ENCODE measurements around the gene VTA1. TPM values are rescaled to one million over a fixed set of nuclear protein-coding genes. Genes with fewer than 3 reads are reported as not detected.
"Not testable (repeated sequence)": the region's sequence is repeated elsewhere in the genome, so short reads cannot be mapped to it uniquely, and the experiment has no call there.

The VTA1 gene
- total and polyA plus RNA-seq, 5 donors, result 22.0 to 35.2 (median 30.0) TPM

DNA sequence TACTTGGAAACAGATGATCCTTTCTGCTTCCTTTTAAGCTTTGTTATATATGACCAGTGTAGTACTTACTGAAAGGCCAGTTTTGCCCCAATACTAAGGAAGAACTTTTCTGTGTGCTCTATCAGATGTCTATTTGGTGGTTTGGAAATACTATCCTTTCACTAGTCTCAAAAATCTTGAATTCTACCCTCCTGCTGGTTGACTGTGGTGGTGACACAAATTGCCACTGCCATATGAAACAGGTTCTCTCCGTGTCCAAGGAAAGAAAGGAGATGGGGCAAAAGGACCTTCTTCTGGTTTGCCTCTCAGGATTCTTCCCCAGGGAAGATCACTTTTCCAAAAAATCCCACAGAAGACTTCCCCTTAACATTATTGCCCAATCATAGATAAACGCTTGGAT lies 8.2 kb upstream of the VTA1 start:
- DNase-seq (no peak), ATAC-seq (no peak)
- Histone ChIP-seq H3K4me3 (ENCODE audit: low read length) (no peak overlapping the region), H3K27me3 (ENCODE audit: control insufficient read depth, insufficient read depth) (peaks cover 3% of the 10 kb centered on the region), H3K9me3 (ENCODE audit: control insufficient read depth, low read length) (no peaks in the 10 kb centered on the region), H3K27ac (ENCODE audit: low read length) (no peak overlapping the region), H3K4me1 (ENCODE audit: control insufficient read depth, insufficient read depth, low read length) (no peaks in the 10 kb centered on the region)
- intact Hi-C loops (cut with DNase I), result no loop called here
- WGBS, result 46% methylated on average over 2 of the region's 2 CpGs

GRCh38 chr6:142141531-142141930 lies 5.5 kb upstream of the VTA1 start:
- H3K9me3 ChIP-seq (ENCODE audit: control insufficient read depth, low read length); H3K4me3 ChIP-seq (ENCODE audit: low read length); ATAC-seq; H3K27ac ChIP-seq (ENCODE audit: low read length); H3K4me1 ChIP-seq (ENCODE audit: control insufficient read depth, insufficient read depth, low read length); intact Hi-C loops (cut with DNase I); H3K27me3 ChIP-seq (ENCODE audit: control insufficient read depth, insufficient read depth): not testable (repeated sequence)
- peak in 1 of 3 donors; percentile 16 for DNase-seq
- 91% methylated on average over 13 of the region's 13 CpGs for WGBS

DNA sequence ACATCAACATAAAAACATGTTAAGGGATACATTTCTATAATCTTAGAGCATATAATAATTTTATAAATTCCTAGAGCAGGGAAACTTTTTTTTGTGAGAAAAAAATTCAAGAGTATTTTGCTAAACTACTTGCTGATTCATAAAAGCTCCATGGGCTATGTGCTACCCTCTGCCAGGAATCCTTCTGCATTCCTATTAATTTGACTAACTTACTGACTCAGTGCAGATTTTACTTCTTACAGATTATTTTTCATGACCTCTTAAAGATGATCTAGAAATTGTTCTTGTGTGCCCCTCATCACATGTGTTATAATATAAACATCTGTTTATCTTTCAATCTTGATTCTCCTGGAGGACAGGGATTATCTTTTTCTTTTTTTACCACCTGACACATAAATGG lies 5.7 kb downstream of the VTA1 start:
- H3K4me3 ChIP-seq (ENCODE audit: low read length), result no peak overlapping the region
- intact Hi-C loops (cut with DNase I), result loop anchor here in 2 of 4 donors (5.0 to 10.0 kb wide), 2 partner anchors 52 to 55 kb away; no protein-coding TSS in a partner anchor
- H3K4me1 ChIP-seq (ENCODE audit: control insufficient read depth, insufficient read depth, low read length), result peaks cover 2% of the 10 kb centered on the region
- no peak for DNase-seq
- no peaks in the 10 kb centered on the region for H3K9me3 ChIP-seq (ENCODE audit: control insufficient read depth, low read length)
- H3K27me3 ChIP-seq (ENCODE audit: control insufficient read depth, insufficient read depth), result no peaks in the 10 kb centered on the region
- ATAC-seq, result no peak
- no peak overlapping the region for H3K27ac ChIP-seq (ENCODE audit: low read length)

DNA sequence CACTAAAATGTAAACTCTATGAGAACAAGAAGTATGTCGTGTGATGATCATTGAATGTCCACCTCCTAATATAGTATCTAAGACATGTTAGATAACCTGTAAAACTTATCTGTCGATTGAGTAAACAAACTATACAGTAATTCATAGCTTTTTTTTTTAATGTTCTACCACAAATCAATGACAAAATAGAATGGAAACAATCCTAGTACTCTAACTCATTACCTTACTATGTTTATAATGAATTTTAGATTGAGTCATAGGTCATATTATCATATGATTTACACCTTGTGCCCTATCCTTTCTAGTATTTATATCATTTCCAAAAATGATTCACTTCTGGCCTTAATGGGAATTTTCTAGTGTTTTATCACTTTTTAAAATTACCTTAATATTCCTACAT lies 6.1 kb downstream of the VTA1 start:
- Histone ChIP-seq H3K27me3 (ENCODE audit: control insufficient read depth, insufficient read depth) (no peaks in the 10 kb centered on the region), H3K4me3 (ENCODE audit: low read length) (no peak overlapping the region), H3K9me3 (ENCODE audit: control insufficient read depth, low read length) (no peaks in the 10 kb centered on the region), H3K4me1 (ENCODE audit: control insufficient read depth, insufficient read depth, low read length) (peaks cover under 1% of the 10 kb centered on the region), H3K27ac (ENCODE audit: low read length) (no peak overlapping the region)
- DNase-seq (no peak), ATAC-seq (no peak)
- intact Hi-C loops (cut with DNase I), result loop anchor here in 2 of 4 donors (5.0 to 10.0 kb wide), 2 partner anchors 52 to 54 kb away; no protein-coding TSS in a partner anchor
- WGBS, result 44% methylated on average over 2 of the region's 2 CpGs

DNA sequence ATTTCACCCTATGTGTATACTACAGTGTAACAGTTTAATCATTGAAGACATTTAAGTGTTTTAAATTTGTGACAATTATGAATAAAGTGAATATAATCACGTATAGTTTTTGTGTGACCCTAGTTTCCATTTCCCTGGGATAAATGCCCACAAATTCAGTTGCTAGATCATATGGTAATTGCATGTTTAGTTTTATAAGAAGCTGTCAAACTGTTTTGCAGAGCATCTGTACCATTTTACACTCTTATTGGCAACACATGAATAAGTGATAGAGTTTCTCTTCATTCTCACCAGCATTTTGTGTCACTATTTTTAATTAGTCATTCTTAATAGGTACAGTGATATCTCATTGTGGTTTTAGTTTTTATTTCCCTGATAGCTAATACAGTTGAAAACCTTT lies 7.3 kb downstream of the VTA1 start:
- Histone ChIP-seq H3K27me3 (ENCODE audit: control insufficient read depth, insufficient read depth) (no peaks in the 10 kb centered on the region), H3K27ac (ENCODE audit: low read length) (no peak overlapping the region), H3K9me3 (ENCODE audit: control insufficient read depth, low read length) (no peaks in the 10 kb centered on the region), H3K4me3 (ENCODE audit: low read length) (no peak overlapping the region), H3K4me1 (ENCODE audit: control insufficient read depth, insufficient read depth, low read length) (no peaks in the 10 kb centered on the region)
- ATAC-seq (no peak), DNase-seq (no peak)
- WGBS, result 74% methylated on average over 1 of the region's 1 CpG
- intact Hi-C loops (cut with DNase I), result loop anchor here in 2 of 4 donors (5.0 to 10.0 kb wide), 2 partner anchors 50 to 53 kb away; no protein-coding TSS in a partner anchor

- no peaks in the 10 kb centered on the region for H3K4me1 ChIP-seq (ENCODE audit: control insufficient read depth, insufficient read depth, low read length)
- H3K27me3 ChIP-seq (ENCODE audit: control insufficient read depth, insufficient read depth), result no peaks in the 10 kb centered on the region
- no peaks in the 10 kb centered on the region for H3K9me3 ChIP-seq (ENCODE audit: control insufficient read depth, low read length)
- WGBS, result 64% methylated on average over 3 of the region's 3 CpGs
- H3K4me3 ChIP-seq (ENCODE audit: low read length), result no peak overlapping the region
- intact Hi-C loops (cut with DNase I), result loop anchor here in 2 of 4 donors (5.0 to 10.0 kb wide), 2 partner anchors 50 to 232 kb away; no protein-coding TSS in a partner anchor
- no peak overlapping the region for H3K27ac ChIP-seq (ENCODE audit: low read length)
- no peak for DNase-seq
- ATAC-seq, result no peak
These were observed 8.0 kb downstream of the VTA1 start for GRCh38 chr6:142155091-142155490.

DNA sequence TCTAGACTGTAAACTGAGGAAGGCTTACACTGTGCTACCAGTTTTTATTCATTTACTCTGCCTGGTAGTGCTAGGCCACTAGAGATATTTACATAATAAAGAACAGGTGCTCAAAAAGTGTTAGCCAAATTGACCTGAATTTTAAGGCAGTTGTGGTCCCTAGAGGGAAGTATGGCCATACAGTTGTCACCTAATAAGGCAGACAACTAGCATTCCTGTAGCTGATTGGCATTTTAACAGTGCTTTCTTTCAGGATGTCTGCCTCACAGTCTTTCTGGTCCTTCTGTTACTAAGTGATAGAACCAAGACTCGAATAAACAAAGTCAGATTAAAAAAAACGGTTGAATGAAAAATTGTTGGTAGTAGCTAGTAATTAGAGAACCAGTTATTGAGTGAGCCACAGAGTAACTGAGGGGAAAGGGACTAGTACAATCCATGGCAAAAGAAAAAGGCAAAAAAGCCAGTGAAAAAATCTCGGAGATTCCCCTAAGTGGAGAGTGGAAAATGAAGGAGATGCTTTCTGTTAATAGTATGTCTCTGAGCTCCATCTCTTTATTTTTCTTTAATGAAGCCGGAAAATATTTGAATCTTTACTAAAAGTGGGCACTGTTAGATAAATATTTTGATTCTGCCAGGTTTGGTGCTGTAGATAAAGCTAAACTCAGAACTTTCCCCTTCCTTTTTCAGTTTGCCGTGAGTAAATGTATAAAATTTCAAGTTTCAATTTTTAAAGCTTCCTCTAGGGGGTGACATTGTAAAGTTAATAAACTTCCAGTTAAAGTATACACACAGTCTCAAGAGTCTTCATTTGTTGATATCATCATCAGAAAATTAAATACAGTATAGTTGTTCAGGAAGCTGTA lies 9.1 kb downstream of the VTA1 start:
- Histone ChIP-seq H3K4me1 (ENCODE audit: control insufficient read depth, insufficient read depth, low read length) (no peaks in the 10 kb centered on the region), H3K27me3 (ENCODE audit: control insufficient read depth, insufficient read depth) (no peaks in the 10 kb centered on the region), H3K4me3 (ENCODE audit: low read length) (no peak overlapping the region), H3K27ac (ENCODE audit: low read length) (no peak overlapping the region), H3K9me3 (ENCODE audit: control insufficient read depth, low read length) (no peaks in the 10 kb centered on the region)
- ATAC-seq (peak in 1 of 2 donors; percentile 66), DNase-seq (no peak)
- 37% methylated on average over 5 of the region's 5 CpGs for WGBS
- intact Hi-C loops (cut with DNase I), result loop anchor here in 2 of 4 donors (5.0 to 10.0 kb wide), 2 partner anchors 49 to 231 kb away; no protein-coding TSS in a partner anchor

DNA sequence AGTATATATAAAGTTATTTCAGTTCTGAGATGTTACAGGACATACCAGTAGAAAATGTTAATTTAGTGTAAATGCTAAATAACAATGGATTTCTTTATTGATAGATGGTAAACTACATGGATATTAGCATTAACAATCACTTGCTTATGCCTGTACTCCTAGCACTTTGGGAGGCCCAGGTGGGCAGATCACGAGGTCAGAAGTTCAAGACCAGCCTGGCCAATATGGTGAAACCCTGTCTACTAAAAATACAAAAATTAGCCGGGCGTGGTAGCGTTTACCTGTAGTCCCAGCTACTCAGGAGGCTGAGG lies 9.7 kb downstream of the VTA1 start:
- ATAC-seq, result not testable (repeated sequence)
- intact Hi-C loops (cut with DNase I), result loop anchor here in 2 of 4 donors (5.0 to 10.0 kb wide), 2 partner anchors 48 to 231 kb away; no protein-coding TSS in a partner anchor

DNA sequence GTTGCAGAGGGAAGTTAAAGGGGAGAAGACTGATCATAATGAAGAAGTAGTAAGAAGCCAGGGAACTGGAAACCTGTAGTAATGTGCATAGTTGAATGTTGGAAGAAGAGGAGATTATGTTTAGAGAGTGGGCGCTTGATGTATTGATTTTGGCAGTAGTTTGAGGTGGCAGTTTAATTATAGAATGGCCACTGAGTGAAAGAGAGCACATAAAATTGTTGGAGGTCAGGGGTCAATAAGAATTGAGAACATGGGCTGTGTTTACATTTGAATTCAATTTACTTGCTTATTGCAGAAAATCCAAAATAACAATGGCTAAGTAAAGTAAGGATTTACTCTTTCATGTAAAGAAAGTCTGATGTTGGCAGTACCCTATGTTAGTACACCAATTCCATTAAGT lies 15.7 kb downstream of the VTA1 start:
- H3K27ac ChIP-seq (ENCODE audit: low read length), result no peak overlapping the region
- ATAC-seq (no peak), DNase-seq (no peak)
- no peaks in the 10 kb centered on the region for H3K27me3 ChIP-seq (ENCODE audit: control insufficient read depth, insufficient read depth)
- no peak overlapping the region for H3K4me3 ChIP-seq (ENCODE audit: low read length)
- H3K4me1 ChIP-seq (ENCODE audit: control insufficient read depth, insufficient read depth, low read length), result no peaks in the 10 kb centered on the region
- no peaks in the 10 kb centered on the region for H3K9me3 ChIP-seq (ENCODE audit: control insufficient read depth, low read length)
- intact Hi-C loops (cut with DNase I), result no loop called here
- WGBS, result 86% methylated on average over 1 of the region's 1 CpG

More for the DNA sequence above, 9.7 kb downstream of the VTA1 start:
- not testable (repeated sequence) for H3K27ac ChIP-seq (ENCODE audit: low read length); H3K4me1 ChIP-seq (ENCODE audit: control insufficient read depth, insufficient read depth, low read length); H3K27me3 ChIP-seq (ENCODE audit: control insufficient read depth, insufficient read depth); DNase-seq; H3K4me3 ChIP-seq (ENCODE audit: low read length); H3K9me3 ChIP-seq (ENCODE audit: control insufficient read depth, low read length)
- WGBS, result 82% methylated on average over 4 of the region's 4 CpGs

DNA sequence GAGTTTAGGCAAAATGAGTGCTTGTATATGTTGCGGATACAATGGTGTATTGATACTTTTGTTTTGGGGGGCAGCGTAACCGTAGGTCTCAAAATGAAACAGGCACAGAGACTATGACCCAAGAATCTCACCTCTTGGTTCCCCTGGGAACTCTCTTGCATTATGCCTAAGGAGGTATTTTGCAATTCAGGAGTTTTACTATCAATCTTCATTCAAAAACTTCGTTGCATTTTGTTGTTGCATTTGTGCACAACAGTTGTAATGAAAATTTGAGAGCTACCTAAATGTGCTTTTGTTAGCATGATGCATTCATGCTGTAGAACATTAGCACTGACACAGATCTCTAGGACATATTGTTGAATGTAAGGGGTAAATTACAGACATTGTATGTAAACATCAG lies 18.2 kb downstream of the VTA1 start:
- Histone ChIP-seq H3K9me3 (ENCODE audit: control insufficient read depth, low read length) (no peaks in the 10 kb centered on the region), H3K27ac (ENCODE audit: low read length) (no peak overlapping the region), H3K4me3 (ENCODE audit: low read length) (no peak overlapping the region), H3K4me1 (ENCODE audit: control insufficient read depth, insufficient read depth, low read length) (no peaks in the 10 kb centered on the region), H3K27me3 (ENCODE audit: control insufficient read depth, insufficient read depth) (no peaks in the 10 kb centered on the region)
- ATAC-seq (no peak), DNase-seq (no peak)
- WGBS, result 83% methylated on average over 4 of the region's 4 CpGs
- intact Hi-C loops (cut with DNase I), result no loop called here

DNA sequence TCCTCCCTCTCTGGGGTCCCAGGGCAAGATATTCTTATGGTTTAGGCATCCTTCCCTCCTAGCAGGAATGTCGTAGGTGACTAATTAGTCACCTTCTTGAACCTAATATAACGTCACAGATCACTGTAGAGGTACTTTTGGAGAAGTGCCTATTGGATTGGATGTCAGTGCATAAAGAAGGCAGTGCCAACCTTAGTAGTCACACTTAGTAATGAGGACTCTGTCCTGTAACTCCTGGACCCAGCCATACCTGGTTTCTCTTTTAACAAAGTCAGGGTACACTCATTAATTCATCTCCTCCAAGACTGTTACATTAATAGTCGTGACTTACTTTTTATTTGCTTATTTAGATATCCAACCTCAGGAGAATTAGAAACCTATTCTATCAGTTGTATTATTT lies 20.0 kb downstream of the VTA1 start:
- Histone ChIP-seq H3K27me3 (ENCODE audit: control insufficient read depth, insufficient read depth) (no peaks in the 10 kb centered on the region), H3K27ac (ENCODE audit: low read length) (no peak overlapping the region), H3K4me1 (ENCODE audit: control insufficient read depth, insufficient read depth, low read length) (no peaks in the 10 kb centered on the region), H3K4me3 (ENCODE audit: low read length) (no peak overlapping the region), H3K9me3 (ENCODE audit: control insufficient read depth, low read length) (no peaks in the 10 kb centered on the region)
- WGBS, result 69% methylated on average over 3 of the region's 3 CpGs
- intact Hi-C loops (cut with DNase I), result no loop called here
- ATAC-seq, result no peak
- no peak for DNase-seq

Data from right cardiac atrium (tissue), 5 donors.